RWPE2 (cell line): ENCODE measurements around the gene KRT13.

Source experiments
- ATAC-seq: fragments of 200-7000 bp; cut with Tn5 transposase; 3 replicates; pipeline ENCODE4 v1.9.1; 2021; ENCODE audit warnings: low read depth
- DNase-seq: peaks from one replicate; pipeline ENCODE4 v3.0.0-alpha.2; 2020; ENCODE audit warnings: low spot score
- H3K27ac ChIP-seq: fragments of 450-650 bp; 2 replicates; pipeline ENCODE4 v1.5.1; 2017; ENCODE audit warnings: mild to moderate bottlenecking; ENCODE audit not compliant: poor library complexity, severe bottlenecking
- H3K27me3 ChIP-seq: fragments of 250-450 bp; sonication (Bioruptor Pico); 2 replicates; pipeline ENCODE4 v1.5.1; 2021; ENCODE audit warnings: mild to moderate bottlenecking, moderate library complexity; ENCODE audit not compliant: insufficient read depth, poor library complexity, severe bottlenecking
- H3K36me3 ChIP-seq: fragments of 250-450 bp; sonication (Bioruptor Pico); 2 replicates; pipeline ENCODE4 v1.5.1; 2020; ENCODE audit warnings: low read depth, mild to moderate bottlenecking, moderate library complexity
- H3K4me1 ChIP-seq: fragments of 250-450 bp; sonication (Bioruptor Pico); 2 replicates; pipeline ENCODE4 v1.5.1; 2021; ENCODE audit warnings: mild to moderate bottlenecking, moderate library complexity; ENCODE audit not compliant: insufficient read depth, poor library complexity, severe bottlenecking
- H3K4me3 ChIP-seq: fragments of 250-450 bp; sonication (Bioruptor Pico); 2 replicates; pipeline ENCODE4 v1.5.1; 2021; ENCODE audit warnings: mild to moderate bottlenecking, moderate library complexity; ENCODE audit not compliant: severe bottlenecking
- H3K9me3 ChIP-seq: fragments of 250-450 bp; sonication (Bioruptor Pico); 2 replicates; pipeline ENCODE4 v1.5.1; 2021; ENCODE audit warnings: mild to moderate bottlenecking, moderate library complexity; ENCODE audit not compliant: severe bottlenecking
- CTCF ChIP-seq: fragments of 450-650 bp; IDR thresholded peaks from one replicate; pipeline ENCODE4 v1.5.1; 2017; ENCODE audit warnings: mild to moderate bottlenecking, moderate library complexity; ENCODE audit not compliant: poor library complexity, severe bottlenecking

The KRT13 gene

DNA sequence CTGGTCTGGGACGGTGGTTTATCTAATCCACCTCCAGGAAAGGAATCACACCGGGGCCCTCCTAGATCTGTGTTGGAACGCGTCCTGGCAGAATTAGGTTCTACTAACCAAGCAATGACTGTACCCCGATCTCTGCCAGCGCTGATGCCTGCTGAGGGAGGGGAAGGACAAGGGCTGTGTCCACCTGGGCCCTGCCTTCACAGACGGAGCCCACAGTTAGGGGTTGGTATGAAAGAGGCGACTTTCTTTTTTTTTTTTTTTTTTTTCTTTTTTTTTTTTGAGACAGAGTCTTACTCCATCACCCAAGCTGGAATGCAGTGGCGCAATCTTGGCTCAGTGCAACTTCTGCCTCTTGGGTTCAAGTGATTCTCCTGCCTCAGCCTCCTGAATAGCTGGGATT is 32.6 kb upstream of the KRT13 start:
- DNase-seq (no peak), ATAC-seq (peak; percentile 58)
- no peaks in the 10 kb centered on the region for H3K9me3 ChIP-seq
- no peaks in the 10 kb centered on the region for H3K27me3 ChIP-seq
- H3K4me1 ChIP-seq, result peaks cover 38% of the 10 kb centered on the region
- no peak overlapping the region for H3K4me3 ChIP-seq
- no peak for TF ChIP-seq CTCF
- H3K27ac ChIP-seq, result peak overlapping the region; percentile 68
- no peaks in the 10 kb centered on the region for H3K36me3 ChIP-seq

DNA sequence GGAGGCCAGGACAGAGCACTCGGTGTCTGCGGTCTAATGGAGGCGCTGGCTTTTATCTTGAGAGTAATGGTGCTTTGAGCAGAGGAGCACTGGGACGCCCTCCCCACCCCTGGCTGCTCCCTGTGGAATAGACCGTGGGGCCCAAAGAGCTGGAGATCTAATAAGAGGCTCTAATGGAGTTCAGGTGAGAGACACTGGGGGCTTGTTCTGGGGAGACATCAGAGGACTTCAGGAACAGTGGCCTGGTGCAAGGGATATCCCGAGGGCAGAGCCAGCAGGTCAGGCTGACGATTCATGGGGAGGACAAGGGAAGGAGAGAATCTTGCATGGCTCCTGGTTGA is 32.2 kb upstream of the KRT13 start:
- Histone ChIP-seq H3K9me3 (no peaks in the 10 kb centered on the region), H3K36me3 (no peaks in the 10 kb centered on the region), H3K27ac (peak overlapping the region; percentile 68), H3K27me3 (no peaks in the 10 kb centered on the region), H3K4me1 (peaks cover 38% of the 10 kb centered on the region), H3K4me3 (no peak overlapping the region)
- DNase-seq (no peak), ATAC-seq (no peak)
- no peak for TF ChIP-seq CTCF

GRCh38 chr17:41536741-41537613 is 31.6 kb upstream of the KRT13 start:
- Histone ChIP-seq H3K36me3 (no peaks in the 10 kb centered on the region), H3K27ac (peak overlapping the region; percentile 68), H3K4me3 (no peak overlapping the region), H3K9me3 (no peaks in the 10 kb centered on the region), H3K27me3 (no peaks in the 10 kb centered on the region), H3K4me1 (peaks cover 38% of the 10 kb centered on the region)
- DNase-seq, result no peak
- no peak for TF ChIP-seq CTCF
- ATAC-seq, result no peak

- H3K4me1 ChIP-seq, result peaks cover 34% of the 10 kb centered on the region
- 0 out of 3 replicates have a peak, but pooled peaks have one; percentile 5 for ATAC-seq
- TF ChIP-seq CTCF, result no peak
Measured at GRCh38 chr17:41535764-41536481, 30.5 kb upstream of the KRT13 start.

More at GRCh38 chr17:41535764-41536481, 30.5 kb upstream of the KRT13 start:
- Histone ChIP-seq H3K36me3 (no peaks in the 10 kb centered on the region), H3K27ac (no peak overlapping the region), H3K4me3 (no peak overlapping the region), H3K27me3 (no peaks in the 10 kb centered on the region), H3K9me3 (no peaks in the 10 kb centered on the region)
- no peak for DNase-seq
